H7 (cell line): Measurements from ENCODE around the gene DHFR. TPM values are rescaled to one million over a fixed set of nuclear protein-coding genes. Genes with fewer than 3 reads are reported as not detected.
"Not testable (repeated sequence)": the region's sequence is repeated elsewhere in the genome, so short reads cannot be mapped to it uniquely, and the experiment has no call there.

ENCODE experiments used
- DNase-seq: peaks from one replicate; pipeline ENCODE4 v3.0.0; 2012
- H3K27me3 ChIP-seq: 2 replicates; pipeline ENCODE4 v1.6.0; 2011; ENCODE audit warnings: mild to moderate bottlenecking, low read length; ENCODE audit not compliant: control insufficient read depth, insufficient read depth
- H3K36me3 ChIP-seq: replicated peaks from 2 replicates; pipeline ENCODE4 v1.5.1; 2011; ENCODE audit warnings: low read length; ENCODE audit not compliant: control insufficient read depth, insufficient read depth
- H3K4me3 ChIP-seq: 2 replicates; pipeline ENCODE4 v1.5.1; 2011; ENCODE audit warnings: low read depth, mild to moderate bottlenecking, control low read depth, low read length, moderate library complexity; ENCODE audit not compliant: insufficient read depth
- total RNA-seq: library from RNA; depleted of rRNA; stranded (reverse); fragments of >200 nt; shearing (Covaris generic); gene quantifications from 2 replicates; pipeline ENCODE4 v1.2.3, GENCODE V29; 2014; rRNA removed

DHFR gene
- total RNA-seq, 1 experiment from 2014 or later: 67.6 TPM

GRCh38 chr5:80597500-80597899, 57.3 kb downstream of the DHFR start:
- no peaks in the 10 kb centered on the region for H3K36me3 ChIP-seq
- no peak for DNase-seq
- no peak overlapping the region for H3K4me3 ChIP-seq
- H3K27me3 ChIP-seq: no peaks in the 10 kb centered on the region

GRCh38 chr5:80594810-80595209, 60.0 kb downstream of the DHFR start:
- Histone ChIP-seq H3K4me3 (no peak overlapping the region), H3K27me3 (no peaks in the 10 kb centered on the region), H3K36me3 (no peaks in the 10 kb centered on the region)
- no peak for DNase-seq

- Histone ChIP-seq H3K36me3 (no peaks in the 10 kb centered on the region), H3K4me3 (no peak overlapping the region), H3K27me3 (no peaks in the 10 kb centered on the region)
- DNase-seq: no peak
Observed at GRCh38 chr5:80592761-80593160, 62.0 kb downstream of the DHFR start.

GRCh38 chr5:80592105-80592504, 62.7 kb downstream of the DHFR start:
- no peak for DNase-seq
- Histone ChIP-seq H3K36me3 (no peaks in the 10 kb centered on the region), H3K27me3 (no peaks in the 10 kb centered on the region), H3K4me3 (no peak overlapping the region)

GRCh38 chr5:80591352-80591751, 63.4 kb downstream of the DHFR start:
- no peak for DNase-seq
- Histone ChIP-seq H3K27me3 (no peaks in the 10 kb centered on the region), H3K4me3 (no peak overlapping the region)

GRCh38 chr5:80590766-80591165, 64.0 kb downstream of the DHFR start:
- no peaks in the 10 kb centered on the region for H3K36me3 ChIP-seq
- no peaks in the 10 kb centered on the region for H3K27me3 ChIP-seq
- H3K4me3 ChIP-seq: no peak overlapping the region
- DNase-seq: no peak

More at GRCh38 chr5:80591352-80591751, 63.4 kb downstream of the DHFR start:
- no peaks in the 10 kb centered on the region for H3K36me3 ChIP-seq

- no peak for DNase-seq
- Histone ChIP-seq H3K36me3 (no peaks in the 10 kb centered on the region), H3K27me3 (no peaks in the 10 kb centered on the region), H3K4me3 (no peak overlapping the region)
Observed at GRCh38 chr5:80588858-80589540, 65.8 kb downstream of the DHFR start.

GRCh38 chr5:80584770-80585169, 70.0 kb downstream of the DHFR start:
- no peak for DNase-seq
- no peaks in the 10 kb centered on the region for H3K36me3 ChIP-seq
- H3K27me3 ChIP-seq: no peaks in the 10 kb centered on the region
- no peak overlapping the region for H3K4me3 ChIP-seq

- not testable (repeated sequence) for H3K4me3 ChIP-seq, DNase-seq, H3K36me3 ChIP-seq, H3K27me3 ChIP-seq
Observed at GRCh38 chr5:80580291-80580690, 74.5 kb downstream of the DHFR start.

GRCh38 chr5:80579050-80579449, 75.7 kb downstream of the DHFR start:
- Histone ChIP-seq H3K27me3 (peaks cover 2% of the 10 kb centered on the region; the same call in 1 of the 2 replicates), H3K4me3 (no peak overlapping the region)
- DNase-seq: no peak

GRCh38 chr5:80577707-80578106, 77.1 kb downstream of the DHFR start:
- H3K4me3 ChIP-seq: no peak overlapping the region
- peaks cover 4% of the 10 kb centered on the region; the same call in 1 of the 2 replicates for H3K27me3 ChIP-seq
- H3K36me3 ChIP-seq: no peaks in the 10 kb centered on the region
- DNase-seq: no peak

More at GRCh38 chr5:80579050-80579449, 75.7 kb downstream of the DHFR start:
- no peaks in the 10 kb centered on the region for H3K36me3 ChIP-seq

GRCh38 chr5:80576383-80576782, 78.4 kb downstream of the DHFR start:
- DNase-seq: no peak
- H3K36me3 ChIP-seq: no peaks in the 10 kb centered on the region
- peaks cover 10% of the 10 kb centered on the region; the same call in 1 of the 2 replicates for H3K27me3 ChIP-seq
- no peak overlapping the region for H3K4me3 ChIP-seq

Other genes starting within 250 kb of the DHFR start
- gene ZFYVE16, start 246.9 kb downstream of the DHFR start, total RNA-seq: 11.7 and 17.8 TPM in 2 replicates
- gene FAM151B, start 166.9 kb downstream of the DHFR start, total RNA-seq: not detected in 2 replicates
- gene ANKRD34B, start 84.7 kb downstream of the DHFR start, total RNA-seq: 0.03 TPM in 1 of 2 replicates, not detected in the other
- 10.1 and 15.4 TPM in 2 replicates for gene MSH3, start 331 bp downstream of the DHFR start, total RNA-seq